ENCODE results near the gene PIWIL1.

PIWIL1 gene

GRCh38 chr12:130334937-130335336 lies 2.8 kb upstream of the PIWIL1 start:
- no peak for TF ChIP-seq CTCF (IDR thresholded peaks at IDR 0.05; ENCODE audit: control insufficient read depth, insufficient read depth, low read depth, low read length, missing control alignments)
- no peak for DNase-seq (ENCODE audit: low read depth)
- no peak overlapping the region for H3K4me3 ChIP-seq (ENCODE audit: control insufficient read depth, low read depth, low read length)

GRCh38 chr12:130335517-130336392 lies 1.9 kb upstream of the PIWIL1 start:
- peak; percentile 3 for DNase-seq (ENCODE audit: low read depth)
- no peak overlapping the region for H3K4me3 ChIP-seq (ENCODE audit: control insufficient read depth, low read depth, low read length)
- peak; percentile 50 for TF ChIP-seq CTCF (IDR thresholded peaks at IDR 0.05; ENCODE audit: control insufficient read depth, insufficient read depth, low read depth, low read length, missing control alignments)

GRCh38 chr12:130336723-130337487 lies 782 bp upstream of the PIWIL1 start:
- no peak for TF ChIP-seq CTCF (IDR thresholded peaks at IDR 0.05; ENCODE audit: control insufficient read depth, insufficient read depth, low read depth, low read length, missing control alignments)
- no peak for DNase-seq (ENCODE audit: low read depth)
- H3K4me3 ChIP-seq (ENCODE audit: control insufficient read depth, low read depth, low read length) = no peak overlapping the region

- no peak for TF ChIP-seq CTCF (IDR thresholded peaks at IDR 0.05; ENCODE audit: control insufficient read depth, insufficient read depth, low read depth, low read length, missing control alignments)
- no peak overlapping the region for H3K4me3 ChIP-seq (ENCODE audit: control insufficient read depth, low read depth, low read length)
- DNase-seq (ENCODE audit: low read depth) = no peak
Observed at GRCh38 chr12:130338794-130339601, 1.3 kb downstream of the PIWIL1 start.

GRCh38 chr12:130339951-130340350 lies 2.3 kb downstream of the PIWIL1 start:
- no peak overlapping the region for H3K4me3 ChIP-seq (ENCODE audit: control insufficient read depth, low read depth, low read length)
- no peak for DNase-seq (ENCODE audit: low read depth)
- no peak for TF ChIP-seq CTCF (IDR thresholded peaks at IDR 0.05; ENCODE audit: control insufficient read depth, insufficient read depth, low read depth, low read length, missing control alignments)

GRCh38 chr12:130342442-130342841 lies 4.8 kb downstream of the PIWIL1 start:
- no peak overlapping the region for H3K4me3 ChIP-seq (ENCODE audit: control insufficient read depth, low read depth, low read length)
- no peak for DNase-seq (ENCODE audit: low read depth)
- no peak for TF ChIP-seq CTCF (IDR thresholded peaks at IDR 0.05; ENCODE audit: control insufficient read depth, insufficient read depth, low read depth, low read length, missing control alignments)
